Activated naive CD4-positive, alpha-beta T cell treated with anti-CD3 and anti-CD28 coated beads for 36 hours (primary cell): ENCODE results near the gene CFAP210. TPM values are rescaled to one million over a fixed set of nuclear protein-coding genes. Genes with fewer than 3 reads are reported as not detected.

Source experiments
- CTCF ChIA-PET: fragments of 350-600 bp; sonication (Branson Sonifier 250); formaldehyde crosslinking; loops from one replicate; lab custom pipeline; 2021; ENCODE audit warnings: antibody characterized with exemption; lab: Charles Lee
- DNase-seq: peaks from one replicate; pipeline ENCODE4 v3.0.0-alpha.2; 2020
- H3K27ac Mint-ChIP-seq: one replicate; pipeline ENCODE4 v1.8.0; 2021; ENCODE audit warnings: mild to moderate bottlenecking, mixed read lengths
- H3K27me3 Mint-ChIP-seq: one replicate; pipeline ENCODE4 v1.8.0; 2021; ENCODE audit warnings: low read depth, mixed read lengths
- H3K36me3 Mint-ChIP-seq: one replicate; pipeline ENCODE4 v1.8.0; 2021; ENCODE audit warnings: low read depth, mixed read lengths
- H3K4me1 Mint-ChIP-seq: one replicate; pipeline ENCODE4 v1.8.0; 2021; ENCODE audit warnings: low read depth, mixed read lengths
- H3K4me3 Mint-ChIP-seq: one replicate; pipeline ENCODE4 v1.8.0; 2021; ENCODE audit warnings: mild to moderate bottlenecking, moderate library complexity, mixed read lengths
- H3K9me3 Mint-ChIP-seq: one replicate; pipeline ENCODE4 v1.8.0; 2021; ENCODE audit warnings: mixed read lengths
- intact Hi-C: fragments of 100-400 bp; cut with micrococcal nuclease; formaldehyde crosslinking; loops from one replicate; pipeline ENCODE4 v1.15.1; 2023
- total RNA-seq, 2 experiments: library from RNA; stranded (reverse); gene quantifications; one replicate each; pipeline ENCODE4 v1.2.3, GENCODE V29; 2021

Gene CFAP210
- total RNA-seq, 2 experiments from 2014 or later, result not detected

DNA sequence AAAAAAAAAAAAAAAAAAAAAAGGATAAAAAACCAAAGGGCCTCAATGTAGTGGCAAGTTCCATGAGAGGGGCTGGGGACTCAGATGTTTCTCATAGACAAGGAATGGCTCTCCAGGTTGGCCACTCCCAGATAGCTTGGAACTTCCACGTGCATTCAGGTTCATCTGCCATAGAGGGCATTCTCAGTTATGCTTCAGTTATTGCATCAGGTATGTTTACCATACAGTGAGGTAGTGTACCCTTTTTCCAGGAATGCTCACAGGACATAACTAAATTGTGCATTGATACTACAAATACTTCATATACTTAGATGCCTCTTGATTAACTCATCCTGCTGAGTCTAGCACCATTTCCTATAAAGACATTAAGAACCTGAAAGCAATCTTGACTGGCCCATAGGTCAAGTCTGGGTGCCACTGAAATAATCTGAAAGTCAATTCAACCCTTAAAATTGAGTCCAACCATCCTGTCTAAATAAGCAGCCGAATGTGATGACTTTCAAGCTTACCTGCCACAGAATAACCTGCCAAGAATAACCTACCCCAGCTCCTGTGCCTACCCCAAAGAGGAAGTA lies 24.8 kb upstream of the CFAP210 start:
- Mint-ChIP-seq H3K9me3 (no peaks in the 10 kb centered on the region), H3K4me3 (no peak overlapping the region), H3K4me1 (no peaks in the 10 kb centered on the region), H3K27me3 (no peaks in the 10 kb centered on the region), H3K27ac (no peak overlapping the region), H3K36me3 (no peaks in the 10 kb centered on the region)
- intact Hi-C loops, result no loop called here
- CTCF ChIA-PET, result no interaction called here
- DNase-seq, result no peak

GRCh38 chr2:169717691-169718063 lies 23.5 kb upstream of the CFAP210 start:
- H3K4me3 Mint-ChIP-seq, result no peak overlapping the region
- no peaks in the 10 kb centered on the region for H3K36me3 Mint-ChIP-seq
- no peaks in the 10 kb centered on the region for H3K9me3 Mint-ChIP-seq
- intact Hi-C loops, result no loop called here
- no peaks in the 10 kb centered on the region for H3K27me3 Mint-ChIP-seq
- no peak overlapping the region for H3K27ac Mint-ChIP-seq
- no peak for DNase-seq
- CTCF ChIA-PET, result no interaction called here
- no peaks in the 10 kb centered on the region for H3K4me1 Mint-ChIP-seq

- no peak for DNase-seq
- no peaks in the 10 kb centered on the region for H3K4me1 Mint-ChIP-seq
- intact Hi-C loops, result no loop called here
- H3K9me3 Mint-ChIP-seq, result no peaks in the 10 kb centered on the region
- no peaks in the 10 kb centered on the region for H3K36me3 Mint-ChIP-seq
- no peak overlapping the region for H3K27ac Mint-ChIP-seq
- CTCF ChIA-PET, result no interaction called here
- H3K27me3 Mint-ChIP-seq, result no peaks in the 10 kb centered on the region
- H3K4me3 Mint-ChIP-seq, result no peak overlapping the region
Observed at GRCh38 chr2:169716938-169717690, 22.9 kb upstream of the CFAP210 start.

- no peaks in the 10 kb centered on the region for H3K36me3 Mint-ChIP-seq
- H3K4me3 Mint-ChIP-seq, result no peak overlapping the region
- no peak for DNase-seq
- CTCF ChIA-PET, result no interaction called here
- no peaks in the 10 kb centered on the region for H3K9me3 Mint-ChIP-seq
- no peaks in the 10 kb centered on the region for H3K27me3 Mint-ChIP-seq
- H3K4me1 Mint-ChIP-seq, result no peaks in the 10 kb centered on the region
- H3K27ac Mint-ChIP-seq, result no peak overlapping the region
- intact Hi-C loops, result no loop called here
Observed at GRCh38 chr2:169716238-169716886, 22.2 kb upstream of the CFAP210 start.

GRCh38 chr2:169715379-169716237 lies 21.4 kb upstream of the CFAP210 start:
- H3K27me3 Mint-ChIP-seq, result no peaks in the 10 kb centered on the region
- DNase-seq, result no peak
- CTCF ChIA-PET, result no interaction called here
- no peaks in the 10 kb centered on the region for H3K4me1 Mint-ChIP-seq
- H3K27ac Mint-ChIP-seq, result no peak overlapping the region
- H3K9me3 Mint-ChIP-seq, result no peaks in the 10 kb centered on the region
- no peaks in the 10 kb centered on the region for H3K36me3 Mint-ChIP-seq
- intact Hi-C loops, result no loop called here
- H3K4me3 Mint-ChIP-seq, result no peak overlapping the region

GRCh38 chr2:169714699-169715098 lies 20.5 kb upstream of the CFAP210 start:
- CTCF ChIA-PET, result no interaction called here
- Mint-ChIP-seq H3K9me3 (no peaks in the 10 kb centered on the region), H3K27me3 (no peaks in the 10 kb centered on the region), H3K27ac (no peak overlapping the region), H3K4me3 (no peak overlapping the region), H3K4me1 (no peaks in the 10 kb centered on the region), H3K36me3 (no peaks in the 10 kb centered on the region)
- intact Hi-C loops, result no loop called here
- DNase-seq, result no peak

- no peaks in the 10 kb centered on the region for H3K9me3 Mint-ChIP-seq
- H3K4me3 Mint-ChIP-seq, result no peak overlapping the region
- no peaks in the 10 kb centered on the region for H3K36me3 Mint-ChIP-seq
- no peaks in the 10 kb centered on the region for H3K4me1 Mint-ChIP-seq
- intact Hi-C loops, result no loop called here
- H3K27ac Mint-ChIP-seq, result no peak overlapping the region
- no peak for DNase-seq
- CTCF ChIA-PET, result no interaction called here
- H3K27me3 Mint-ChIP-seq, result no peaks in the 10 kb centered on the region
Observed at GRCh38 chr2:169713331-169713730, 19.1 kb upstream of the CFAP210 start.

- Mint-ChIP-seq H3K4me3 (no peak overlapping the region), H3K4me1 (no peaks in the 10 kb centered on the region), H3K27ac (no peak overlapping the region), H3K36me3 (no peaks in the 10 kb centered on the region), H3K9me3 (no peaks in the 10 kb centered on the region), H3K27me3 (no peaks in the 10 kb centered on the region)
- CTCF ChIA-PET, result no interaction called here
- DNase-seq, result no peak
- intact Hi-C loops, result no loop called here
Observed at GRCh38 chr2:169712791-169713227, 18.6 kb upstream of the CFAP210 start.

GRCh38 chr2:169711751-169712509 lies 17.7 kb upstream of the CFAP210 start:
- intact Hi-C loops, result no loop called here
- H3K4me1 Mint-ChIP-seq, result no peaks in the 10 kb centered on the region
- DNase-seq, result no peak
- H3K27me3 Mint-ChIP-seq, result no peaks in the 10 kb centered on the region
- no peak overlapping the region for H3K4me3 Mint-ChIP-seq
- H3K36me3 Mint-ChIP-seq, result no peaks in the 10 kb centered on the region
- no peak overlapping the region for H3K27ac Mint-ChIP-seq
- CTCF ChIA-PET, result no interaction called here
- no peaks in the 10 kb centered on the region for H3K9me3 Mint-ChIP-seq

DNA sequence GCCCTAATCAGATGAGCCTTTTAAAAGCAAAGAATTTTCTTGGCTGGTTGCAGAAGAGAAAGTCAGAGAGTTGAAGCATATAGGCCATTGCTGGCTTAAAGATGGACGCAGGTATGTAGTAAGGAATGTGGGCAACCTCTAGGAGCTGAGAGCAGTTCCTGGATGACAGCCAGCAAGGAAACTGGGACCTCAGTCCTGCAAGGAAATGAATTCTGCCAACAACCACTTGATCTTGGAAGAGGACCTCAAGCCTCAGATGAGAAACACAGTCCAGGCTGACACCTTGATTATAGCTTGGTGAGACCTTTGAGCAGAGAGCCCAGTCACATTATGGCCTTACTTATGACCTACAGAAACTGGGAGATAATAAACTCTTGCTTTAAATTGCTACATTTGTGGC lies 15.8 kb upstream of the CFAP210 start:
- Mint-ChIP-seq H3K36me3 (no peaks in the 10 kb centered on the region), H3K9me3 (no peaks in the 10 kb centered on the region), H3K4me3 (no peak overlapping the region), H3K27ac (no peak overlapping the region), H3K4me1 (no peaks in the 10 kb centered on the region), H3K27me3 (no peaks in the 10 kb centered on the region)
- intact Hi-C loops, result no loop called here
- CTCF ChIA-PET, result interaction anchor here (1.3 kb wide), 1 partner anchor 11 kb away, joined by 3 read pairs; no protein-coding TSS in a partner anchor
- no peak for DNase-seq

DNA sequence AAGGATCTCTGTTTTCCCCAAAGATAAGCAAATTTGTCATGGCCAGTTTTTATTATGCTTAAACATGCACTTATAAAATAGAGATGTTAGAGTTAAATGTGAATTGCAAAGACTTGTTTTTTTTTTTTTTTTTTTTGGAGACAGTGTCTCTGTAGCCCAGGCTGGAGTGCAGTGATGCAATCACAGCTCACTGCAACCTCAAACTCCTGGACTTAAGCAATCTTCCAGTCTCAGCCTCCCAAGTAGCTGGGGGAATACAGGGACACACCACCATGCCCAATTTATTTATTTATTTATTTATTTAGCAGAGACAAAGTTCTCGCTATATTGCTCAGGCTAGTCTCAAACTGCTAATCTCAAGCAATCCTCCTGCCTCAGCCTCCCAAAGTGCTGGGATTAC lies 15.1 kb upstream of the CFAP210 start:
- Mint-ChIP-seq H3K27me3 (no peaks in the 10 kb centered on the region), H3K4me3 (no peak overlapping the region), H3K27ac (no peak overlapping the region), H3K36me3 (no peaks in the 10 kb centered on the region), H3K4me1 (no peaks in the 10 kb centered on the region), H3K9me3 (no peaks in the 10 kb centered on the region)
- no peak for DNase-seq
- intact Hi-C loops, result no loop called here
- CTCF ChIA-PET, result no interaction called here

DNA sequence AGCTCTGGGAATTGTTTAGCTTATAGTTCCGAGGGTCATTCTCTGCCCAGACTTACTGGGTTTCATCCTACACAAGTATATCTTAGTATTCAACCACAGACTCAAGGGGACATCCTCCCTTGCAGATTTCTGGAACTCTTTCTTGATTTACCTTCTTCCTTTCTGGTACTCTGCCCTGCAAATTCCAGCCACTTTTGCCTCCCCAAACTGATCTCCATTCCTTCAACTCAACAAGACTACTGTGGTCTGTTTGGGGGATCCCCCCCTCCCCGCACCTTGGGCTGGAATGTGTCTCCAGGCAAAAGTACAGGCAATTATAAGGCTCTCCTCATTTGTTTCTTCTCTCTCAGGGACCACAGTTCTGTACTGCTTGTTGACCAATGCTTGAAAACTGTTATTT lies 13.4 kb upstream of the CFAP210 start:
- Mint-ChIP-seq H3K9me3 (no peaks in the 10 kb centered on the region), H3K27me3 (no peaks in the 10 kb centered on the region)
- intact Hi-C loops, result no loop called here

More for the DNA sequence above, 13.4 kb upstream of the CFAP210 start:
- no peak for DNase-seq
- Mint-ChIP-seq H3K36me3 (peaks cover 2% of the 10 kb centered on the region), H3K4me3 (no peak overlapping the region), H3K4me1 (no peaks in the 10 kb centered on the region), H3K27ac (no peak overlapping the region)
- CTCF ChIA-PET, result no interaction called here
